GM19099 (cell line): ENCODE data around the gene B9D1.

Experiments used
- POLR2A ChIP-seq: IDR thresholded peaks from 3 replicates; pipeline ENCODE4 v1.6.1; 2011; ENCODE audit warnings: low read depth; ENCODE audit not compliant: insufficient read length; ENCODE audit errors: extremely low read depth

Gene B9D1

DNA sequence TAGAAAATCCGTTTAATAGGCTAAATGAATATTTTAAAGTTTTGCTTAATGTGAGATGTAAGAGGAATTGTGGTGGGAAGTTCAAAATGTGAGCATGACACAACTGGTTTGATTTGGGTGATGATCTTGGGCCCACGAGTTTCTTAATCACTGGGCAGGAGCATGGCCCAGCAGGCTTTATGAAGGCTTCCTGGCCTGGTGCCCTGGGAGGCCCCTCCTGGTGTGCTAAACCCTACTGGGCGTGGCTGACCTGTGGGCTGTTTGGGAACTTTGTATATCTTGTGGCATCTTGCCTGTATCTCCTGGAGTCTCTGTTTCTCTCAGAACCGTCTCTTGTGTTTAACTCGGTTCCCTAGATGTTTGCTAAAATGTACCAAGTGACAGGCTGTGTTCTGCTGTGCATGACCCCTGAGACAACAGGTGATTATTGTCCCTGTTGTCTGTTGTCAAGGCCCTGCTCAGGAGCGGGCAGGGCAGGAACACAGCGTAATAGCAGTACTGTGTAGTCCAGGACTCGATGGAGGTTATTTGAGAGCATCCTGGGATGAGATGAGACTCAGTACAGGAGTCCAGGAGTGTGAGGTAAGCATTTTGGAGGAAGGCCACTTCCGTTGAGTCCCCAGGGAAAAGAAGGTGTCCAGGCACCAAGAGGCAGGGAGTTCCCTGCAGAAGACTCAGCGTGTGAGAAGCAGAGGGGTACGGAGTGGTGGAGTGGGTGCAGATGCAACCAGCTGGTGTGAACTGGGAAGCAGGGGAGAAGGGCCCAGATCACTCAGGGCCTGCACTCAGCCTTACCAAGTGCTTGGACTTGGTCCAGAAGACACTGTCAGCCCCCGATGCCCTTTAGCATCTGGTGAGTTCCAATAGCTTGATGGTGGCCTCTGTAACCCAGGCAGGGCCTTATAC lies 48.5 kb downstream of the B9D1 start:
- TF ChIP-seq POLR2A, result no peak

DNA sequence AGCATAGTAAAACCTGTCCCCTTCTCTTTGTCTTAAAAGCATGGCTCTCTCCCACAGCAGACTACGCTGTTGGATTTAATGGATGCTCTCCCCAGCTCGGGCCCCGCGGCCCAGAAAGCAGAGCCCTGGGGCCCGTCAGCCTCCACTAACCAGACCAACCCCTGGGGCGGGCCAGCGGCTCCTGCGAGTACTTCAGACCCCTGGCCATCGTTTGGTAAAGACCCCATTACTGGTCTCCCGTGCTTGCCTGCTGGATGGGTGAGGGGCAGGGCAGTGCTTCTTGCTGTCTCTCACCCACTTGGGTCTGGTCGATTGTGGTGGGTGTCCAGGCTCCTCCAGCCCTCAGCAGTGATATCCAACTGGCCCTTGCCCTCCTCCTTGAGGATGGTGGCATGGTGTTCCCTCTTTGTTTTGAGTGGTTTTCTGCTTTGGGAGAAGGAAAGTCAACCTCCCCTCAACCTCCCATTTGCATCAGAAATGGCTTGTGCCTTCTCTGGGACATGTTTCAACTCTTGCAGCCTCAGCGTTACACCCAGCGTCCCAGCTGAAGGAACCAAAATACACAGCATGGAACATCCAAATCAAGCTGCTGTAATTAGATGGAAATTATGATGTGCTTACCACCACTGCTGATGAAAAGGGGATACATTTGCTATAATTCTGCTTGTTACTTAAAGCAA lies 49.3 kb downstream of the B9D1 start:
- no peak for TF ChIP-seq POLR2A

DNA sequence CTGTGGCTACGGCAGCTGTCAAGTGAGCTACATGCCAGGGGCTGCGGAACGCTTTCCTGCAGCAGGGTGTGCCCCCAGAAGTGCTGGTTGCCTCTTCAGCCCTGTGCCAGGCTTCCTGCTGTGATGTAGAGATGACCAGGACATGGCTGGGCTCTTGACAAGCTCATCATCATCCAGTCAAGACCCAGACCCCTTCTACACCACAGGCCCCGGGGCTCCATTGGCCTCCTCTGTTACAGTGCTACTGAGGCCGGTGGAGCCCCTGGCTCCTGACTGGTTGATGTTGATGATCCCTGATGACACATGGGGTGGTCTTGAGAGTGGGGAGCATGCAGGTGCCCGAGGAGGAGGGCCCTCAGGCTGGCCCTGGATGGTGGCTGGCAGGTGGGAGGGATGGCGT lies 50.1 kb downstream of the B9D1 start:
- no peak for TF ChIP-seq POLR2A

DNA sequence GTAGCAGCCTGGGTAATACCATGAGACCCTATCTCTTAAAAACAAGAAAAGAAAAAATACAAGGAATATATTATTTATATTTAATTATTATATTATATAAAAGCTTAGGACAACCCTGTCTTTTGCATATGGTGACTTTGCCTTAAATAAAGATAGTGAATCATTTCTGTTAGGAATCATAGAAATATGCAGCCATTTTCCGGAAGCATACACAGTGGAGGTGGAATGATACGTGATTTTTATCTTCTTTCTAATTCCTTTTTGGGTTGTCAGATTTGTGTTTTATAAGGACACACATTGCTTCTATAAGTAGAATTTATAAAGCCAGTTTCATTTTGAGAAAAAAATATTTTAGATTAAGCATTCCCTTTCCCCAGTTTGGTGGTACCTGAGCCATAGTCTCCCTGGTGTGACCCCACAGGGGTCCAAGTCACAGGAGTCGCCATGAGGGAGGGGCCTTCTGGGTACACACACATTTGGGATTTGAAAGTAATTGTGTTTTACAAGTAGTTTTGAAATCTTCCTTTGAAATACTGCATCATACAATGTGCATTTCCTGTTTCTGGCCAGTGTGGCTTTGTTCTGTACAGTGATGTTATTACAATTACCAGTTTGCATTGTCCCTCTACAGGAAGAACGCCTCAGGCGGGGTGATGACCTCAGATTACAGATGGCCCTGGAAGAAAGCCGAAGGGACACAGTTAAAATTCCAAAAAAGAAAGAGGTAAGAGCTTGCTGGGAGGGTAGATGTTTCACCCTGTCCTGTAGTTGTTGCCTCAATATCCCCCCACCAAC lies 50.9 kb downstream of the B9D1 start:
- TF ChIP-seq POLR2A, result no peak

DNA sequence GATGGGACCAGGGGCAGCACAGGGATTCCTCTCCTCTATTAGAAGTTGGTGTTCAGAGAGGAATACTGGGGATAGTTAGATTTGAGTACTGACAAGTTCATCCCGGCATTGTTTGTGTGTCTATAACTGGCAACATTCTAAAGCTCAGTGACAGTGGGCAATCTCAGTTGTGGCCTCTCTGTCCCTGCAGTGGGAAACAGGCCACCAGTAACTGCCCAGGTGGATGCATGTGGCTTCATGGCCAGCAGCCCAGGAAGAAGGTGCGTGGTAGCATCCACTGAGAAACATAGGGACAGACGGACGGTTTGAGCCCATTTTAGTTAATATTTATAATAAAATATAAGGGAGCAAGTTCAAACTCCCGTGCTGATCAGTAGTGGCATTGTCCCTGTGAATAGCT lies 51.5 kb downstream of the B9D1 start:
- TF ChIP-seq POLR2A, result no peak

DNA sequence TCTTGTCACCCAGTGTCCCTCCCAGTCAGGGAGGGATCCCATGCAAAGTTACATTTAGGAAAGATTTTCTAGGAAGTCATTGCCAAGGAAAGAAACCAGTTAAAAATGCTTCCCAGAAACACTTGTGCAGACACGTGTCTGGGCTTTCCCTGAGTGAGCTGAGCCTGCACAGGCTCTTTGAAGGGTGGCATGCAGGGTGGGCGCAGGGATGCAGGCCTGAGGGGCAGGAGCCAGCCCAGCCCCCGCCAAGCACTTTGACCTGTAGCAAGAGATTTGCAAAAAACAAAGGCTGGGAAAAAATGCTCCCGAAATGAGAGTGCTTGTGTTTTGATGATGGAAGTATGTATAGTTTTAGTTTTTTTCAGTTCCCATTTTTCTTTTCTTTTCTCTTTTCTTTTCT lies 52.4 kb downstream of the B9D1 start:
- no peak for TF ChIP-seq POLR2A

DNA sequence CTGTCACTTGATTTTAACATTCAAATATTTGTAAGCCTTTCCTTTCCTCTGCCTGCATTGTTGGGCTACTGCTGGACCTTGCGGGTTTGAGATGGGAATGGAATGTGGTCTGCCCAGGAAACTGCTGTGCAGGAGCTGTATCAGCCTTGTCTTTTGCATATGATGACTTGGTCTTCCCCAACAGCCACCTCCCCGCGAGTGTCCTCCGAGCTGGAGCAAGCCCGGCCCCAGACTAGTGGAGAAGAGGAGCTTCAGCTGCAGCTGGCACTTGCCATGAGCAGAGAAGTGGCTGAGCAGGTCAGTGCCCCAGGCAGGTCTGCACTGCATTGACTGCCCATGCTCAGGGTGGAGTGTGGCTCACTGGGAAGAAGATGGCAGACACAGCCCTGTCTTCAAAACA lies 52.8 kb downstream of the B9D1 start:
- no peak for TF ChIP-seq POLR2A

DNA sequence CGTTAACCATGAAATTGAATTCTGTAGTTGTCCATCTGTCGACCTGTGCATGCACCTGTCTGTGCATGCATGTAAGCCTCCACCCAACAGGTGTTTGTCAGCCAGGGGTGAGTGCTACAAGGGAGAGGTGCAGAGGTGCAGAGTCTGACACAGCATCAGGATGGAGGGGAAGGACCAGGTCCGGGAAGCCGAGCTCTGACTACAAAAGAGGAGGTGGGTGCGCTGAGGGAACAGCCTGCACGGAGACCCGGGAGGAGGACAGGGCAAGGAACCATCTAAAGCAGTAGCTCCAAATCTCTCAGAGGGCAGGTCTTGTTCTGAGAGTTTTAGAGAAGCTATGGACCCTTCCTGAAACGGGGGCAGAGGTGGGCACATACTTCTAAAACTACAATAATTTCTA lies 54.1 kb downstream of the B9D1 start:
- TF ChIP-seq POLR2A, result no peak

DNA sequence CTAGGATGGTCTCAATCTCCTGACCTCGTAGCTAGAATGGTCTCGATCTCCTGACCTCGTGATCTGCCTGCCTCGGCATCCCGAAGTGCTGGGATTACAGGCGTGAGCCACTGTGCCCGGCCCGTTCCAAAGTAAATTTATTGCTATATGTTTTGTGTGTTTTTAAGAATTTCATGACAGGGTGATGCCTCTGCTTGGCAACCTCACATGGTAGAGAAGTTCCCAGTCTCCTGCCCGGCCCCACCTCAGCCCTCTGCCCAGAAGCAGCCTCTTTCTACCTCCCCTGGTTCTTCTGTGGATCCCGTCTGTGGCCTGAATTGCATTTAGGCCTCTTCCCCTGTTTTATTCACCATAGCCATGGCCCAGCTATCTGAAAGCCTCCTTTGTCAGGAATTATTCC lies 55.0 kb downstream of the B9D1 start:
- TF ChIP-seq POLR2A, result no peak

DNA sequence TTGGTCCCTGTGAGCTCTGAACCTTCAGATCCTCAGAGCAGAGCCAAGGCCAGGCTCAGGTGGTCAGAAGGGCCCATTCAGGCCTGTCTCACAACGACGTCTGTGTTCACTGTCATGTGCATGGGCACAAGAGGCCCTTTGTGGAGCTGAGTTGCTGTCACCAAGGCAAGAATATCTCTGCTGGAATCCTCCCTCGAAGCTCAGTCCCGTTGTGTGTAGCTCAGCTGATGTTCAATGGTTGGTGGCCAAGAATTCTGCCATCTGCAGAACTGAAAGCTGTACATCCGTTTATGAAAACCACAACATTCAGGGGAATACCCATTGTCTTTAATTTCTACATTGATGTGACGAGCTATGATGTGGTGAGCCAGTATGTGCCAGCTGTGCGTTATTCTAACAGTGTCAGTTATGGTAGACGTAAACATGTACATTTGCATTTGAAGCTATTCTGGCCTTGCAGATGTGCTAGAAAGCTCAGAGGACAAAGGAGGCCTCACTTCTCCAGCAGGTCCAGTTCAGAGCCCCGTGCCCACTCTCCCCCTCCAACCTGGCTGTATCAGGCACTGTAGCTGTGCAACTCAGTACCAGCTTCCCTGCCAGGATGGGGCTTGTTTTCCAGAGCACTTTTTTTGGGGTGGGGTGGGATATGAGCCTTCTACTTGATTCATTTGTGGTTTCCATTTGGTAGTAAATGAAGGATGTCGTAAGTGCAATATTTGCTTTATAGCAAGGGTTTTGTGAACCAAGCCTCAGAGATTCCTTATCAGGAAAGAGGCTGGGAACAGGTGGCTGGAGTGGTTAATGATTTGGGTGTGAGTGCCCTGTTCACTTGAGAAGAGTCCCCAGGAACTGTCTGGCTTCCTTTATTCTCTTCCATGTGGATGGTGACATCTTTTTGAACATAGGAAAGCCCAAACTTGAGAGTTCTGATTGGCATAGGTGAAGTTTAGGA lies 56.1 kb downstream of the B9D1 start:
- TF ChIP-seq POLR2A, result peak; percentile 39

DNA sequence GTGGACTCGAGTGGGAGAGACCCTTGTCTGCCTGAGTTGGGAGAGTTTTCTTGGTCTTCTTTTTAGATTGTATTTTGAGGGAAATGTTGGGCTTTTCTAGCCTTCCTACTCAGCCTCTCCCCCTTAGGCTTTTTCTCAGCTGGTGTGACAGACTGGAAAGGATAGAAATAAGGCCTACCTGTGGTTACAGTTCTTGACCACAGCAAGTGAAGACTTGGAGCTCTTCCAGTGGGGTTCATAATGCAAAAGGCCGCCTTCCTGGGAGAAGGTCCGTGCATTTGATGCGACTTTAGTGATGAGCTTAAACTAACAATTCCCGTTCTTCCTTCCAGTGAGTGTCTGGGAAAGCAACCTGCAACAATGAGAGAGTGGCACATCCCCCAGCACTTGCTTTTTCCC lies 56.8 kb downstream of the B9D1 start:
- no peak for TF ChIP-seq POLR2A

DNA sequence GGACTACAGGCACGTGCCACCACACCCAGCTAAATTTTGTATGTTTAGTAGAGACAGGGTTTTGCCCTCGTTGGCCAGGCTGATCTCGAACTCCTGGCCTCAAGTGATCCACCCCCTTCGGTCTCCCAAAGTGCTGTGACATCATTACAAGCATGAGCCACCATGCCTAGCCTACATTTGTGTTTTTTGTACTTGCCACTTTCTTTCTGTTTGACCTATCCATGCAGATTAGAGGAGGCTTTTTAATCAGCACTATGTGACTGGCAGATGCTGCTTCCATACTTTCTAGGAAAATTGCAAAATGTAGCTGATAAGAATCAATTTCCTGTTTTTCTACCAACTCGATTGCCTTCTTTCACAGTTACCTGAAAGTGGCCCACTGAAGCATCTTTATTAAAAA lies 57.3 kb downstream of the B9D1 start:
- TF ChIP-seq POLR2A, result no peak

DNA sequence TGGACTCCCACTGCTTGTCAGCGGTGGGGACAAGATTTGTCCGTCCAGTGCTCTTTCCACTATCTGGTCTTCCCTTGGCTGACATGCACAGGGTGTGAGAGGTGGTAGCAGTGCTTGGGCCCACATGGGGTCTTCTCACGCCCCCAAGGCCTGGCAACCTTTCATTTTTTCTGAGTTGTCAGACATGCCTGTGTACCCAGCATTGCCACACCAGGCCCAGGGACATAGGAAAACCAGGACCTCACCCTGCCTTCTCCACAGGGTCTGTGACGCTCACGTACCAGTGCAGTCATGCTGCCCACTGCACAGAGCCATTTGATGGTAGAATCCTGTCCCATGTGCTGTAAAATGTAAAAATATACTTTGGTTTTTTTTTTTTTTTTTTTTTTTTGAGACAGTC lies 57.8 kb downstream of the B9D1 start:
- TF ChIP-seq POLR2A, result no peak

DNA sequence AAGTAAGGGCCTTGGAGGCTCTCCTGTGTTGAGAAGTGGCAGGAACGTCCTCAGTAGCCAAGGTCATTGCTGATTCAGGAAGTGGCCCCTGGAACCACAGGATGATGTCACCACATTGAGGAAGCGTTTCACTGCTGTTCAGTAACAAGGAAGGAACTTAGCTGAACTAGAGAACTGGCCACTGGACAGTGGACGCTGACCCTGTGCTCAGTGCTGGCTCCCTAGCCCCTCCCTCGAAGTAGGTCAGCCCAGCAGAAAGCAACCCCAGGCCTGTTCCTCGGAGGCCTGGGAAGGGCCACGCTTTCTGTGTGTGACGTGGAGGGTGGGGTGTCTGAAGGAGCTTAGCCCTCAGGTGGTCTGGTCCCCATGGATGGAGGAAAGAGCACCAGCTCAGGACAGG lies 58.3 kb downstream of the B9D1 start:
- no peak for TF ChIP-seq POLR2A

DNA sequence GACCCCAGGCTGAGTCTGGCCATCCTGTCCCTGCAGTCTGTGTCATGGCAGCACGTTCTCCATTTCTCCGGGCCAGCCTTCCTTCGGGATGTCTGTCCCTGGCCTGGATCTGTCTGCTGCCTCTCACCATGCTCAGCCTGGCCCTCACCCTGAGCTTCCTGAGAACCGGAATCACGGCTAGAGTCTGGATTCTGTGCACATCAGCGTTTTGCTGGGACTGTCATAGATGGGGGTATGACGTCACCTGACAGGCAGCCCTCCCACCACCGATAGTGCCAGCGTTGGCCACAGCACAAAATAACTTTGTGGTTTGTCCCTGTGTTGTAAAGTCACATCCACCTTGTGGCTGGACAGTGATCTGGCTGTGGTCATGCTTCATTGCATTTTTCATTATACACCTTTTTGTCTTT lies 59.2 kb downstream of the B9D1 start:
- no peak for TF ChIP-seq POLR2A

DNA sequence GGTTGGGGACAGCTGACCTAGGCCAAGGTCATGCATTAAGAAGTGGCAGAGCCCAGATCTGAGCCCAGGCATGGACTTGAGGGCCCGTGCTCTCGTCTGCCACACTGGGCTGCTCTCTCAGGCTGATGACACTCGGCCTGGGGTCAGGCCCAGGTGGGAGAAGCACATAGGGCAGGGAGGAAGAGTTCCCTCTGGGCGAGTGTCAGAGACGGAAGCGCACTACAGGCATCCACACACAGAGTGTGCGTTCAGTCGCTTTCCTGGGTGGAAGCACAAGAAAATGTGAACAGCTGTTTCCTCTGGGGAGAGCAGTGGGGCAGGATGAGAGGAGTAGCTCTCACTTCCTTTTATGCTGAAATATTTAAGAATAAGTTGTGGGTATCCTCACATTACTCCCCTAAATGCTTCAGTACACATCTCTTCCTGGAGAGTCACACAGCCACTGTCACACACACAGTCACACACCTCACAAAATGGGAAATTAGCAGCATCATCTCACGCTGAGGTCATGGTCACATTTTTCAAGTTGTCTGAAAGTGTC lies 59.7 kb downstream of the B9D1 start:
- TF ChIP-seq POLR2A, result no peak
